HG03558 (cell line): ENCODE measurements around the gene PITPNM1.
"Not testable (repeated sequence)": the region's sequence is repeated elsewhere in the genome, so short reads cannot be mapped to it uniquely, and the experiment has no call there.

Experiments used
- ATAC-seq: cut with Tn5 transposase; IDR thresholded peaks from one replicate; pipeline ENCODE4 v1.9.1; 2021; ENCODE audit warnings: moderate number of reproducible peaks; ENCODE audit not compliant: unreplicated experiment; ENCODE audit errors: extremely low read depth

Gene PITPNM1

GRCh38 chr11:67468456-67468758, 36.8 kb downstream of the PITPNM1 start:
- ATAC-seq: no peak

GRCh38 chr11:67468056-67468455, 37.1 kb downstream of the PITPNM1 start:
- ATAC-seq: no peak

- ATAC-seq: no peak
These were observed 38.0 kb downstream of the PITPNM1 start for GRCh38 chr11:67466962-67467771.

GRCh38 chr11:67466367-67466766, 38.8 kb downstream of the PITPNM1 start:
- no peak for ATAC-seq

- not testable (repeated sequence) for ATAC-seq
These were observed 39.6 kb downstream of the PITPNM1 start for GRCh38 chr11:67465530-67465929.

GRCh38 chr11:67465189-67465510, 40.0 kb downstream of the PITPNM1 start:
- no peak for ATAC-seq

- ATAC-seq: no peak
These were observed 40.6 kb downstream of the PITPNM1 start for GRCh38 chr11:67464411-67465188.

GRCh38 chr11:67463680-67464410, 41.3 kb downstream of the PITPNM1 start:
- no peak for ATAC-seq

- no peak for ATAC-seq
These were observed 42.0 kb downstream of the PITPNM1 start for GRCh38 chr11:67463186-67463585.

- no peak for ATAC-seq
These were observed 46.9 kb downstream of the PITPNM1 start for GRCh38 chr11:67458266-67458665.

- ATAC-seq: no peak
These were observed 47.7 kb downstream of the PITPNM1 start for GRCh38 chr11:67457453-67457852.

GRCh38 chr11:67456068-67456705, 49.0 kb downstream of the PITPNM1 start:
- no peak for ATAC-seq

GRCh38 chr11:67455054-67455453, 50.1 kb downstream of the PITPNM1 start, which contains the start of gene CABP4:
Gene CABP4 (plus strand): TSS chr11:67455354. CDS start chr11:67455424, 70 bp downstream.
- no peak for ATAC-seq

- no peak for ATAC-seq
These were observed 51.1 kb downstream of the PITPNM1 start for GRCh38 chr11:67453816-67454732.

- ATAC-seq: no peak
These were observed 52.8 kb downstream of the PITPNM1 start, which contains the start of gene GPR152 for GRCh38 chr11:67452141-67452952. Gene GPR152 (minus strand): TSS chr11:67452729. CDS start chr11:67452724, 5 bp downstream.

GRCh38 chr11:67451658-67451976, 53.5 kb downstream of the PITPNM1 start:
- no peak for ATAC-seq

- no peak for ATAC-seq
These were observed 54.1 kb downstream of the PITPNM1 start for GRCh38 chr11:67450796-67451657.
